ENCODE results near the gene HAAO. TPM values are rescaled to one million over a fixed set of nuclear protein-coding genes. Genes with fewer than 3 reads are reported as not detected.

HAAO gene
- total and polyA plus RNA-seq, 2 of the 13 experiments (the other 11 are each of a cell fraction or from before 2014, with no cell fraction given): 36.1 to 42.7 TPM

GRCh38 chr2:42786561-42787345 is 5.6 kb downstream of the HAAO start:
- Histone ChIP-seq H3K27ac (ENCODE audit: extremely low read length, insufficient read depth, low read length) (peak overlapping the region; percentile 67), H3K27me3 (ENCODE audit: control insufficient read depth in 1 of 2, insufficient read depth in 2 of 2, low read length in 2 of 2) (no peaks in the 10 kb centered on the region), H3K4me2 (ENCODE audit: low read depth, low read length) (peak overlapping the region; percentile 54), H4K20me1 (ENCODE audit: insufficient read depth, low read length) (no peaks in the 10 kb centered on the region), H3K9ac (ENCODE audit: insufficient read depth, low read depth, low read length) (no peak overlapping the region), H2AFZ (ENCODE audit: low read length) (no peak overlapping the region), H3K36me3 (replicated peaks in 1 of 2; ENCODE audit: control insufficient read depth in 1 of 2, insufficient read depth in 2 of 2, low read length in 2 of 2) (peaks cover 0 to 14% of the 10 kb centered on the region in 2 experiments; a peak in 2 of 5 replicates), H3K79me2 (ENCODE audit: insufficient read depth, low read length) (peaks cover 8% of the 10 kb centered on the region), H3K4me1 (ENCODE audit: insufficient read depth, low read length) (peaks cover 82% of the 10 kb centered on the region), H3K9me3 (ENCODE audit: low read length) (no peaks in the 10 kb centered on the region), H3K4me3 (replicated peaks in 1 of 3; ENCODE audit: insufficient read depth in 1 of 3, low read depth in 2 of 3, low read length in 3 of 3) (peak overlapping the region in 1 of 3 experiments; percentile 26; a peak in 1 of 6 replicates)
- POLR2A ChIA-PET: interaction anchor here (0.6 to 3.1 kb wide), 7 partner anchors 8 to 24 kb away, joined by 3 to 28 read pairs (median 10); no protein-coding TSS in a partner anchor
- intact Hi-C loops (cut with micrococcal nuclease; ENCODE audit: unreplicated experiment) (no loop called here), in situ Hi-C loops (cut with HindIII; ENCODE audit: extremely low pct_ligation_motif_present, low pct_unique_long_range_greater_than_20kb) (no loop called here)
- FAIRE-seq: no peak
- 93% methylated on average over 15 of the region's 15 CpGs for WGBS (ENCODE audit: low lambda C conversion rate)
- CTCF ChIA-PET (ENCODE audit: low intra/inter-chr PET ratio, low total read pairs): no interaction called here
- BruUV-seq (replicated peaks): no TSS peak
- no peak for DNase-seq (ENCODE audit: low spot score)
- ATAC-seq: peak; percentile 17
- no peak for TF ChIP-seq MNT (IDR thresholded peaks at IDR 0.05)
- TF ChIP-seq ZNF34 (CRISPR knock-in tag; IDR thresholded peaks at IDR 0.05; ENCODE audit: borderline replicate concordance): no peak
- TF ChIP-seq ZNF776 (CRISPR knock-in tag; IDR thresholded peaks at IDR 0.05): 0 out of 2 replicates have a peak, but pooled peaks have one; percentile 5
- TF ChIP-seq TBX2 (CRISPR knock-in tag; IDR thresholded peaks at IDR 0.05; ENCODE audit: borderline replicate concordance): 0 out of 2 replicates have a peak, but pooled peaks have one; percentile 21
- TF ChIP-seq ZIK1 (CRISPR knock-in tag; IDR thresholded peaks at IDR 0.05; ENCODE audit: borderline replicate concordance, low read depth): 0 out of 2 replicates have a peak, but pooled peaks have one; percentile 38
- peak; percentile 43 for TF ChIP-seq ZNF883 (CRISPR knock-in tag; IDR thresholded peaks at IDR 0.05; ENCODE audit: not compliant biosample characterization)
- TF ChIP-seq MXD1 (CRISPR knock-in tag; IDR thresholded peaks at IDR 0.05): 0 out of 2 replicates have a peak, but pooled peaks have one; percentile 29
- TF ChIP-seq SALL1 (CRISPR knock-in tag; IDR thresholded peaks at IDR 0.05): 0 out of 2 replicates have a peak, but pooled peaks have one; percentile 8
- TF ChIP-seq ZFP90 (CRISPR knock-in tag; IDR thresholded peaks at IDR 0.05; ENCODE audit: borderline replicate concordance): 0 out of 2 replicates have a peak, but pooled peaks have one; percentile 9
- 0 out of 2 replicates have a peak, but pooled peaks have one; percentile 14 for TF ChIP-seq ZNF160 (CRISPR knock-in tag; IDR thresholded peaks at IDR 0.05)
- TF ChIP-seq AGO2 (optimal IDR thresholded peaks at IDR 0.05; ENCODE audit: low read depth, low read length): peak; percentile 70
- TF ChIP-seq, protein P1, sequence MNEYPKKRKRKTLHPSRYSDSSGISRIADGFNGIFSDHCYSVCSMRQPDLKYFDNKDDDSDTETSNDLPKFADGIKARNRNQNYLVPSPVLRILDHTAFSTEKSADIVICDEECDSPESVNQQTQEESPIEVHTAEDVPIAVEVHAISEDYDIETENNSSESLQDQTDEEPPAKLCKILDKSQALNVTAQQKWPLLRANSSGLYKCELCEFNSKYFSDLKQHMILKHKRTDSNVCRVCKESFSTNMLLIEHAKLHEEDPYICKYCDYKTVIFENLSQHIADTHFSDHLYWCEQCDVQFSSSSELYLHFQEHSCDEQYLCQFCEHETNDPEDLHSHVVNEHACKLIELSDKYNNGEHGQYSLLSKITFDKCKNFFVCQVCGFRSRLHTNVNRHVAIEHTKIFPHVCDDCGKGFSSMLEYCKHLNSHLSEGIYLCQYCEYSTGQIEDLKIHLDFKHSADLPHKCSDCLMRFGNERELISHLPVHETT (CRISPR knock-in tag; conservative IDR thresholded peaks at IDR 0.05): no peak
- TF ChIP-seq ZNF768 (CRISPR knock-in tag; IDR thresholded peaks at IDR 0.05): 0 out of 2 replicates have a peak, but pooled peaks have one; percentile 6
- TF ChIP-seq MYC (CRISPR knock-in tag; IDR thresholded peaks at IDR 0.05; ENCODE audit: borderline replicate concordance): peak; percentile 10; the same call in 1 of the 2 replicates
- peak; percentile 6 for TF ChIP-seq RBM39 (IDR thresholded peaks at IDR 0.05; ENCODE audit: low read depth, low read length, poor library complexity, severe bottlenecking)
- no peak for TF ChIP-seq HOXA7 (CRISPR knock-in tag; IDR thresholded peaks at IDR 0.05)
